A673 (cell line): Measurements from ENCODE around the gene IDUA.

ENCODE experiments used
- CTCF ChIP-seq: fragments of 300-800, 200-600 bp; sonication (generic); conservative IDR thresholded peaks from 2 replicates; pipeline ENCODE4 v1.5.1; 2017; ENCODE audit warnings: low read depth, mild to moderate bottlenecking, antibody characterized with exemption, low read length, moderate library complexity, mixed read lengths
- EZH2 ChIP-seq: fragments of 200-600 bp; sonication (generic); IDR thresholded peaks from 2 replicates; pipeline ENCODE4 v1.6.1; 2017; ENCODE audit warnings: borderline replicate concordance, low read depth, mild to moderate bottlenecking, mixed read lengths, antibody characterized with exemption, low read length; ENCODE audit not compliant: poor library complexity, severe bottlenecking

GRCh38 chr4:1044469-1045192 lies 57.8 kb downstream of the IDUA start:
- TF ChIP-seq CTCF: no peak
- TF ChIP-seq EZH2: no peak
